Daoy (cell line): ENCODE results near the gene RASSF4. TPM values are rescaled to one million over a fixed set of nuclear protein-coding genes. Genes with fewer than 3 reads are reported as not detected.

Source experiments
- DNase-seq: peaks from one replicate; pipeline ENCODE4 v3.0.0-alpha.2; 2015; ENCODE audit warnings: low read depth
- total RNA-seq: library from RNA; depleted of rRNA; stranded (reverse); fragments of >200 nt; shearing (Covaris generic); gene quantifications from 2 replicates; pipeline ENCODE4 v1.2.3, GENCODE V29; 2014

The RASSF4 gene
- total RNA-seq, 1 experiment from 2014 or later, result 0.57 TPM

- peak; percentile 72 for DNase-seq
Observed at GRCh38 chr10:44975431-44976331, 16.1 kb downstream of the RASSF4 start.

GRCh38 chr10:44976352-44977198 is 17.0 kb downstream of the RASSF4 start:
- no peak for DNase-seq

GRCh38 chr10:44977287-44978212 is 17.9 kb downstream of the RASSF4 start:
- no peak for DNase-seq

GRCh38 chr10:44978213-44978569 is 18.6 kb downstream of the RASSF4 start:
- no peak for DNase-seq

GRCh38 chr10:44978570-44979280 is 19.1 kb downstream of the RASSF4 start, which contains the start of gene DEPP1:
TSS of gene DEPP1 (minus strand) at chr10:44978809. CDS start at chr10:44978030, 779 bp downstream.
- peak; percentile 85 for DNase-seq

GRCh38 chr10:44979281-44980191 is 19.9 kb downstream of the RASSF4 start:
- DNase-seq, result no peak

GRCh38 chr10:44980309-44981171 is 20.9 kb downstream of the RASSF4 start:
- DNase-seq, result no peak

GRCh38 chr10:44981172-44982113 is 21.8 kb downstream of the RASSF4 start:
- peak; percentile 81 for DNase-seq

- peak; percentile 76 for DNase-seq
Observed at GRCh38 chr10:44982114-44982460, 22.5 kb downstream of the RASSF4 start.

- DNase-seq, result no peak
Observed at GRCh38 chr10:44982496-44982895, 22.9 kb downstream of the RASSF4 start.

- no peak for DNase-seq
Observed at GRCh38 chr10:44983066-44983894, 23.7 kb downstream of the RASSF4 start.

- no peak for DNase-seq
Observed at GRCh38 chr10:44983895-44984278, 24.3 kb downstream of the RASSF4 start.

GRCh38 chr10:44984671-44985101 is 25.1 kb downstream of the RASSF4 start:
- no peak for DNase-seq

GRCh38 chr10:44985175-44985681 is 25.6 kb downstream of the RASSF4 start:
- DNase-seq, result no peak

GRCh38 chr10:44986179-44986578 is 26.6 kb downstream of the RASSF4 start:
- DNase-seq, result no peak

- DNase-seq, result no peak
Observed at GRCh38 chr10:44986670-44987069, 27.1 kb downstream of the RASSF4 start.
